NB4 (cell line): ENCODE results near the gene ADORA2B.
"Not testable (repeated sequence)": the region's sequence is repeated elsewhere in the genome, so short reads cannot be mapped to it uniquely, and the experiment has no call there.

Source experiments
- DNase-seq: peaks from one replicate; pipeline ENCODE4 v3.0.0; 2010; ENCODE audit warnings: low read depth
- H3K4me3 ChIP-seq: one replicate; pipeline ENCODE4 v1.5.1; 2011; ENCODE audit warnings: mild to moderate bottlenecking, low read depth, low read length, moderate library complexity
- CTCF ChIP-seq: IDR thresholded peaks from one replicate; pipeline ENCODE4 v1.5.1; 2012; ENCODE audit warnings: low read depth, low read length
- MYC ChIP-seq: IDR thresholded peaks from 2 replicates; pipeline ENCODE4 v1.6.1; 2011; ENCODE audit warnings: low read depth, low read length
- POLR2A ChIP-seq: IDR thresholded peaks from 2 replicates; pipeline ENCODE4 v1.6.1; 2011; ENCODE audit warnings: mild to moderate bottlenecking; ENCODE audit not compliant: insufficient read length; ENCODE audit errors: extremely low read depth
- TF ChIP-seq, protein P1 (sequence below): IDR thresholded peaks from 2 replicates; pipeline ENCODE4 v1.6.1; 2011; ENCODE audit warnings: low read depth, low read length

Gene ADORA2B

GRCh38 chr17:15929941-15930340 is 15.0 kb upstream of the ADORA2B start:
- H3K4me3 ChIP-seq = no peak overlapping the region
- DNase-seq = no peak
- TF ChIP-seq CTCF = no peak
- TF ChIP-seq, protein P1, sequence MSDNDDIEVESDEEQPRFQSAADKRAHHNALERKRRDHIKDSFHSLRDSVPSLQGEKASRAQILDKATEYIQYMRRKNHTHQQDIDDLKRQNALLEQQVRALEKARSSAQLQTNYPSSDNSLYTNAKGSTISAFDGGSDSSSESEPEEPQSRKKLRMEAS = no peak
- no peak for TF ChIP-seq POLR2A
- TF ChIP-seq MYC = no peak

- no peak for DNase-seq
- no peak overlapping the region for H3K4me3 ChIP-seq
- TF ChIP-seq, protein P1 = no peak
- TF ChIP-seq CTCF (no peak), POLR2A (no peak), MYC (no peak)
Measured at GRCh38 chr17:15930426-15930825, 14.5 kb upstream of the ADORA2B start.

GRCh38 chr17:15931394-15931793 is 13.5 kb upstream of the ADORA2B start:
- H3K4me3 ChIP-seq = no peak overlapping the region
- TF ChIP-seq MYC (no peak), CTCF (no peak), POLR2A (no peak)
- TF ChIP-seq, protein P1 = no peak
- no peak for DNase-seq

DNA sequence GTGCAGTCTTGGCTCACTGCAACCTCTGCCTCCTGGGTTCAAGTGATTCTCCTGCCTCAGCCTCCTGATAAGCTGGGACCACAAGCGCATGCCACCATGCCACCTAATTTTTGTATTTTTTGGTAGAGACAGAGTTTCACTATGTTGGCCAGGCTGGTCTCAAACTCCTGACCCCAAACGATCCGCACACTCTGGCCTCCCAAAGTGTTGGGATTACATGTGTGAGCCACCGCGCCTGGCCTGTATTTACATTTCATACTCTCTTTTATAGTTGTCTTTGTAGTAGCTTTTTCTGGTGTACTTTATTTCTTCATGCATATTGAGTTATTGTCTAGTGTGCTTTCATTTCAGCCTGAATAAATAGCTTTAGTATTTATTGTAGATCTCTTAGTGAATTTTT is 10.1 kb upstream of the ADORA2B start:
- TF ChIP-seq, protein P1 = no peak
- TF ChIP-seq POLR2A (no peak), MYC (no peak), CTCF (no peak)
- no peak for DNase-seq

GRCh38 chr17:15935891-15936290 is 9.0 kb upstream of the ADORA2B start:
- TF ChIP-seq, protein P1 = no peak
- TF ChIP-seq CTCF (no peak), MYC (no peak)
- DNase-seq = no peak
- no peak overlapping the region for H3K4me3 ChIP-seq

More for the DNA sequence above, 10.1 kb upstream of the ADORA2B start:
- H3K4me3 ChIP-seq = no peak overlapping the region

GRCh38 chr17:15936481-15936880 is 8.4 kb upstream of the ADORA2B start:
- not testable (repeated sequence) for DNase-seq, H3K4me3 ChIP-seq
